ENCODE data around the gene ABCA6.

DNA sequence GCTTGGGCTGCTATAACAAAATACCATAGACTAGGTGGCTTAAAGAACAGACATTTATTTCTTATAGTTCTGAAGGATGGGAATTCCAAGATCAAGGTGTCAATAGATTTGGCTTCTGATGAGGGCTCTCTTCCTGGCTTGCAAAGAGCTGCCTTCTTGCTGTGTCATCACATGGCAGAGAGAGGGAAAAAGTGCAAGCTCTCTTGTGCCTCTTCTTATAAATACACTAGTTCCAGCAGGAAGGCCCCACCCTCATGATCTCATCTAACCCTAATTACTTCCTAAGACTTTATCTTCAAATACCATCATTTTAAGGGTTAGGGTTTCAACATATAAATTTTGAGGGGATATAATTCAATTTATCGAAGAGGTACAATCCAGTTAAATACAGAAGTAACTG, 111.5 kb downstream of the ABCA6 start:
- TF ChIP-seq, protein P1, sequence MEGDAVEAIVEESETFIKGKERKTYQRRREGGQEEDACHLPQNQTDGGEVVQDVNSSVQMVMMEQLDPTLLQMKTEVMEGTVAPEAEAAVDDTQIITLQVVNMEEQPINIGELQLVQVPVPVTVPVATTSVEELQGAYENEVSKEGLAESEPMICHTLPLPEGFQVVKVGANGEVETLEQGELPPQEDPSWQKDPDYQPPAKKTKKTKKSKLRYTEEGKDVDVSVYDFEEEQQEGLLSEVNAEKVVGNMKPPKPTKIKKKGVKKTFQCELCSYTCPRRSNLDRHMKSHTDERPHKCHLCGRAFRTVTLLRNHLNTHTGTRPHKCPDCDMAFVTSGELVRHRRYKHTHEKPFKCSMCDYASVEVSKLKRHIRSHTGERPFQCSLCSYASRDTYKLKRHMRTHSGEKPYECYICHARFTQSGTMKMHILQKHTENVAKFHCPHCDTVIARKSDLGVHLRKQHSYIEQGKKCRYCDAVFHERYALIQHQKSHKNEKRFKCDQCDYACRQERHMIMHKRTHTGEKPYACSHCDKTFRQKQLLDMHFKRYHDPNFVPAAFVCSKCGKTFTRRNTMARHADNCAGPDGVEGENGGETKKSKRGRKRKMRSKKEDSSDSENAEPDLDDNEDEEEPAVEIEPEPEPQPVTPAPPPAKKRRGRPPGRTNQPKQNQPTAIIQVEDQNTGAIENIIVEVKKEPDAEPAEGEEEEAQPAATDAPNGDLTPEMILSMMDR (IDR thresholded peaks at IDR 0.05; ENCODE audit: borderline replicate concordance, extremely low read depth, low read length, poor library complexity, severe bottlenecking) = no peak
- TF ChIP-seq EZH2 (IDR thresholded peaks at IDR 0.05; ENCODE audit: borderline replicate concordance, low read depth, low read length, severe bottlenecking) = no peak

Data from DND-41 (cell line).